Stimulated activated CD4-positive, alpha-beta T cell treated with anti-CD3 and anti-CD28 coated beads, Interleukin-1b, Interleukin-23, amount 100 ng/mL, for 48 hours (primary cell): ENCODE measurements around the gene MKX.
"Not testable (repeated sequence)": the region's sequence is repeated elsewhere in the genome, so short reads cannot be mapped to it uniquely, and the experiment has no call there.

Source experiments
- DNase-seq: peaks from one replicate; pipeline ENCODE4 v3.0.0-alpha.2; 2020

MKX gene

DNA sequence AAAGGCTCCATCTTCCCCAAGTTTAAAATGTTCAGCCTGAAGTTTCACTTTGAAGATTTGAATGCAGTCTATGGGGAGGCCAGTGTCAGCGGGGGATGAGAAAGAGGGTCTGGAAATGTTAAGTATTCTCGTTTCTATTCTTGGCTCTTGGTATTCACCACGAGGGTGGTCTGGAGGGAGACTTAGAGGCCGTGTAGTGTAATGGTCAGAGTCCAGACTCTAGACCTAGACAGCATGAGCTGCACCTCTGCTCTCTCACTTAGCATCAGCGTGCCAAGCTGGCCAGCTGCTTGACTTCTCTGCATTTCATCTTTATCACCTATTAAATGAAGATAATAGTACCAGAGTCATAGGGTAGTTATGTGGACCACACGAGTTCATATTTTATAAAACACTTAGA is 57.9 kb downstream of the MKX start:
- no peak for DNase-seq

DNA sequence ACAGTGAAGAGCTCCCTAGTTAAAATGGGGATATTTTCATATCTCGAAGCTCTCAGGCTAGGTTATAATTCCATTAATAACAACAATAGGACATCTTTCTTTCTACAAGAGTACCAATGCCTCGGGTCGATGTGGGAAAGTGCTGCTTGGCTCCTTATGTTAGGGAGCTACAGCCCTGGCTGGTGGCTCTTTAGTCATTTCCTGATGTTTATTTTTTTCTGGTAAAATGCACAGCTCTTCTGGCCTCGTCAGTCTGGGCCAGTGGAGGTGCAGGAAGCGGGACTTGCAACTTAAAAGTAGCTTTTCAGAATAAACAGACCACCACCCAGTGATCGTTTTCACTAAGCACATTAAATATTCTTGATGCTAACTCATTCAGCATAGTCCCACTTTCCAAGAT is 58.3 kb downstream of the MKX start:
- no peak for DNase-seq

DNA sequence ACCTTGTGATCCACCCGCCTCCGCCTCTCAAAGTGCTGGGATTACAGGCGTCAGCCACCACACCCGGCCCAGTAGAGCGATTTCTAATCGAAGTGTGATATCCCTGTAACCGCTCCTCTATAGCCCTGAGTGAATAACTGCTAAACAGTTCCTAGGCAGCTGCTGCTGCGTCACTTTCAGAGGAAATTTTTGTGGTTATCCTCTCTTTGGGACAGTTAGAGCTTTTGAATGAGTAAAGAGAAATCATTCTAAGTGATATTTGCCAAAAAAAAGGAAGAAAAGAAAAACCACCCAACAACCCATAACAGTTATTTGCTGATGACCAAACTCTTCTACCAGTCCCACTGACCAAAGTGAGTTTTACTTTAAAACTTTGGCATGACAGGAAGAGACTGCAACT is 59.9 kb downstream of the MKX start:
- DNase-seq: no peak

DNA sequence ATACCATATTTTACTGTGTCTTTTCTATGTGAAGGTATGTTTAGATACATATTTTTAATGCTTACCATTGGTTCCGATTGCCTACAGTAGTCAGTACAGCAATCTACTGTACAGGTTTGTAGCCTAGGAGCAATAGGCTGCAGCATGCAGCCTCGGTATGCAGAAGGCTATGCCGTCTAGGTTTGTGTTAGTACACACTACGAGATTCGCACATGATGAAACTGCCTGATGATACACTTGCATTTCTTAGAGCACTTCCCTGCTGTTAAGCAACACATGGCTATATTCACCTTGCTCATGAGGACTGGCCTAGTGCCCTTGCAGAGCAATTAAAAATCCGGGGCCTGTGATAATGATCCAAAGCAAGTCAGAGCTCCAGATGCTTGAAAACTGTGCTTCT is 62.4 kb downstream of the MKX start:
- no peak for DNase-seq

DNA sequence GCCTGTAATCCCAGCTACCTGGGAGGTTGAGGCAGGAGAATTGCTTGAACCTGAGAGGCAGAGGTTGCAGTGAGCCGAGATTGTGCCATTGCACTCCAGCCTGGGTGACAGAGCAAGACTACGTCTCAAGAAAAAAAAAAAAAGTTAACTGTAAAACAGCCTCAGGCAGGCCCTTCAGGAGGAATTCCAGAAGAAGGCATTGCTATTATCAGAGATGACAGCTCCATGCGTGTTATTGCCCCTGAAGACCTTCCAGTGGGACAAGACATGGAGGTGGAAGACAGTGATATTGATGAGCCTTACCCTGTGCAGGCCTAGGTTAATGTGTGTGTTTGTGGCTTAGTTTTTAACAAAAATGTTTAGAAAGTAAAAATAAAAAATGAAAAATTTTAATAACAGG is 63.8 kb downstream of the MKX start:
- DNase-seq: not testable (repeated sequence)

DNA sequence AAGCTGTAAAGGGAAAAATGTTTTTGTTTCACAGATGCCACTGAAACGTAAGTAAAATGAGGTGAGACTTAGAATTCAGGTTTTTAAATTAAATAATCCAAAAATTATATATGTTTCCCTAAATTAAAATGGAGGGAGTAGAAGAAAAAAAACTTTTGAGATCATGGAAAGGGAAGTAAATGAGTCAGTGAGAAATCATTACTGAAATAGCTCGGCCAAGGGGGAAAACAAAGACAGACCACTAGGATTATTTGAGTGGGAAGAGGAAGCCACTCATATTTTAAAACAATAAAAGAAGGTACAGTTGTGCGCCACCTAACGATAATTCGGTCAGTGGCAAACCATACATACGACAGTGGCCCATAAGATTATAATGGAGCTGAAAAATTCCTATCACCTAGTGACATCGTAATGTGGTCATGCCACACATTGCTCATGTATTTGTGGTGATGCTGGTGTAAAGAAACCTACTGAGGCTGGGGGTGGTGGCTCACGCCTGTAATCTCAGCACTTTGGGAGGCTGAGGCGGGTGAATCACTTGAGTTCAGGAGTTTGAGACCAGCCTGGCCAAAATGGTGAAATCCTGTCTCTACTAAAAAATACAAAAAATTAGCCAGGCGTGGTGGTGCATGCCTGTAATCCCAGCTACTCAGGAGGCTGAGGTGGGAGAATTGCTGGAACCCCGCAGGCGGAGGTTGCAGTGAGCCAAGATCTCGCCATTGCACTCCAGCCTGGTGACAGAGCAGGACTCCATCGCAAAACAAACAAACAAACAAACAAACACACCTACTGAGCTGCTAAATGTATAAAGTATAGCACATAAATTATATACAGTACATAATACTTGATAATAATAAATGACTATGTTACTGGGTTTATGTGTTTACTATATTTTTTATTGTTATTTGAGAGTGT is 64.7 kb downstream of the MKX start:
- DNase-seq: peak; percentile 9

DNA sequence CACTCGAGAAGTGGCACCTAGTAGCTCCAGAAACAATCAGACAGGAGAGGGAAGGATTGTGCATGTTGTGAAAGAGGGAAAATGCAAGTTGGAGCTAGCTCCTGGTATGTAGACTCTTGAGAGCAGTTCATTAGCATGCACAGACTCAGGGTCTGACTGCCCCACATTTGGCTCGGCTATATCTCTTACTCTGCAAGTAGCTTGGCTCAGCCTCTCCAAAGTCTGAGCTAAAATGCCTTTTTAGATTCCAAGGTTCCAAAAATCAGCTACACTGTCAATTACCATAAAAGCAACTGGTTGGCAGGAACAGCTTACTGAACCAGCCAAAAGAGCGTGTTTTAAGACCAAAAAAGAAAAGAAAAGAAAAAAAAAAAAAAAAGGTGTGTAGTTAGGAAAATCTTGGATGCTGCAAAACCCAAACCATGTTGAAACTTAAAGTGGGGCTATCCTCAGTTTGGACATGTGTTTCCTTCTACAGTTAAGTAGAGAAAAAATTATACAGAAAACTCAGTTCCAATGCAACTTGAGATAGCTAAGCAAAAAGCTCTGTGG is 65.5 kb downstream of the MKX start:
- DNase-seq: no peak

DNA sequence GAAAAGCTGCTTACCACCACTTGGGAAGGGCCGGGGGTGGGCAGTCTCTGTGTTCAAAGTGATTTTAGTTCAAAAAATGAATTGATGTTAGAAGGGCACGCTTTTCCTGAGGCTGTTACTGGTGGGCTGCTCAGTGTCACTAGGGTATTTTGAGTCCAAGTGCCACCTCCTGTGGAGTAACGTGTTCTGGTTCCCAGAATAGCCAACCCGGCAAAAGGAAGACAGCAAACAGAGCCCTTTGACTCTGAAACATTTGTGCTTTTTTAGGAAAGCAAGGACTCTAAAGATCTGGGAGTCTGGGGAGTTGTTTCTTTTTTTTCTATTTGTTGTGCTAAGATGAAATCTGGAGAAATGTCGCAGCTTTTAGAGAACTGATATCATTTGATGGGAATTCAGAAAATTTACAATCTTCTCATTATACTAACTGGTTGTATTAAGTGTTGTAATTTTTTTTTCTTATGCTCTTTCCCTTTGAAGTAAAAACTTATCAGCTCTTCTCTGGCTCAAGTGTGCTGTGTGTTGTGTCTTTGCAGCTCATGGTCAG is 66.2 kb downstream of the MKX start:
- DNase-seq: no peak

DNA sequence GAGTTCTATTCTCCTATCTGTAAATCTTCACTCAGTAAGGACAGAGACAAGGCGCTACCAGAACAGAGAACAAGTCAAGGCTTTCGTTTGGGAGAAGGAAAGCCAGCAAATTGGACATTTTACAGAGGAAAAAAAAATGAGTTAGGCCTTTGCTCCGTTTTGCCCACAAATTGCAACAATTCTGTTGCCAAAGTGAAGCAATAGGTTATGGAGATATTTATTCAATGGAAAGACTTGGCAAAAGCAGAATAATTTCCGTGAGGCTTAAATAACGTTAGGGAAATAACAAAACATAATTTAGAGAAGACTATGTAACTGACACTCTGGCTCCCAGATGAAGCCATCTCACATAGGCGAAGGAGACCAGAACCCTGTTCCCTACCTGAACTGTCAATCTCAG is 67.5 kb downstream of the MKX start:
- no peak for DNase-seq

DNA sequence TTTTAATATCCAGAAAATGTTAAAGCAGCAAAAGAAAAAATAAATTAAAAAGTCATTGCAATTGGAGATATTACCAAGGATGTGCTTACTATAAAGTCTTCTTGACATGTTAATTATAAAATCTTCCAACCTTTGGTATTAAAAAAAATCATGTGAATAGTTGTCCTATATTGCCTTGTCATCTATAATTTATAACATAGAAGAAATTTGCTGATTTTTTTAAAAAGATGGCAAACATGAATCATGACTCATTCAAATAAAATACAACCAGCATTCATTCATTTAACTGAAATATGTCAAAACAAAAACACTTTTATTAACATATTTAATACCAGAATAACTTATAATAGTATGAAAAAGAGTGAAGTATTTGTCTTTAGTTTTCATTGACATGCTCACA is 72.6 kb downstream of the MKX start:
- DNase-seq: no peak

DNA sequence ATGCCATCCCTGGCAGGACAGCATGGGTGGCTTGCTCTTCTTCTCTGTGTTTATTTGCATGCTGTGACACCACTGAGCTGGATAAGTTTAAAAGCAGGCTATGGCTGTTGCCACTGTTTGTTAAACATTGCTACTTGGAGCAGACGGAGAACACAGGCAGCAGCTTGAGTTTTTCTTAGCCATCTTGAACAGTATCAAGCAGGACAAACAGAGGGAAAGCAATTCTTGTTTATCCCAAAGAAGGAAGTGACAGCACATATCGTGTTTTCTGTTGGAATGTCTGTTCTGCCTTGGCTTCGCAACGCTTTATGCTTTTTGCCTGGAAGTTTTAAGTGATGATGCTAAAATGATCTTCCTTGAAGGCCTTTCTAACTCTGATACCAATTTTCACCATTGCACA is 73.8 kb downstream of the MKX start:
- no peak for DNase-seq

DNA sequence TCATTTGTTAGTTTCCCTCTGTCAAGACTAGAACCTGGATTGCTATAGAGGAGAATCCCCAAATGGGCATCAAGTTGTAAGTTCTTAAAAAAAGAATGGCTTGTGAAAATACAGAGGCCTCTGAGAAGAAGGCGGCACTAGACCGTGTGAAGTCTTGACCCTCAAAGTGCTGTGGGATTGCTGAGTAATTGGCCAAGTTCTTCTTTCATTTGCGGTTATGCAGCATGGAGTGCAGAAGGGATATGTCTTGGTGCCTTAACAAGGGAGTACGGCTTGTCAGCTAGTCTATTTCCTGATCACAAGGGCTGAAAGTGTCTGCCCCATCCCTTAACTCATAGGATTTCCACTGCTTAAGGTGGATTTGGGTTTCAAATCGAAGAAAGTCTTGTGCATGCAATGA is 81.2 kb downstream of the MKX start:
- no peak for DNase-seq

DNA sequence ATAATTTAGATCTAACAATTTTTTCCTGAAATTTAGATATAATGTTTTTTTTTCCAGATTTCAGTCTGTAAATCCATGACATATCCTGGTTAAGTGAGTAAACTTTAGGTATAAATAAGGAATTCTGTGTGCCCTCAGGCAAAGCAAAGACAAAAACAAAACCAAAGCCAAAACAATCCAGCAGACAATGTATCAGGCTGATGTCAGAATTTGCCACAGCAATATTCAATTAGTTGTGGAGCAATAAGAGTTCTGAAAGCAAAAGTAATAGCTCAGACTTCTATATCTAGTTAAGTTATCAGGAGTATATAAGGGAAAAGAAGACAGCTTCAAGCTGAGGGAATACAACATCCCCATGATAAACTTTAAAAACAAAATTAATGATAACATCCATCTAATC is 82.0 kb downstream of the MKX start:
- DNase-seq: no peak

DNA sequence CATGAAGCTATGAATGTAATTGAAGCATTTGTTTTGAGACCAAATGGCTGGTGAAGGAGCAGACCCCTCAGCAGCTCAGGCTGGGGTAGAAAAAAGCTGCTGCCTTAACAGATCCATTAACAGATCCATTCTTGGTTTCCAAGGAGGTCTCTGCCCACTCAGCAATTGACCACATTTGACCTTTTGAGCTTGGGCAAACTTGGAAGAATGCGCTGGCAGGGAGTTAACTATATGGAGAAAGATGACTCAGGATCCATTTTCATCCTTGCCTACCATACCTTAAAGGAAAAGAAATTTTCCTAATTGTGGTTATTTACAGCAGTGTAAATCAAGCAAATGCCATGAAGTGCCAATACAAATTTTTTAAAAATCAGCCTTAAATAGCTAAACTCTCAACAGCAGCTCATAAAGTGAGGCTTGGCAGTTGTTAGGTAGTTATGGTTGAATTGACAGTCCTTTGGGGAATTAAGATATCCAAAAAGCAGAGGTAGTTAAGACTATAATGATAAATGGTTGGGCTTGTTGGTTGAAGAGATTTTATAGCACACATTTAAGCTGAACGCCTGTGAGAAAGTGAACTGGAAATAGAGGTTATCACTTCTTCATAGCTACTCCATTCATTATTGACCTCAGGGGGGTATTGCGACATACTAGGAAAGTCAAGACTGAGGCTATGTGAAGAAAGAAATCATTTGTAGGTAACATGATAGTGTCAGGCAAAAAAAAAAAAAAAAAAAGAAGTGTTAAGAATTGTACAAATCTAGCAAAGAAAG is 83.9 kb downstream of the MKX start:
- DNase-seq: no peak

DNA sequence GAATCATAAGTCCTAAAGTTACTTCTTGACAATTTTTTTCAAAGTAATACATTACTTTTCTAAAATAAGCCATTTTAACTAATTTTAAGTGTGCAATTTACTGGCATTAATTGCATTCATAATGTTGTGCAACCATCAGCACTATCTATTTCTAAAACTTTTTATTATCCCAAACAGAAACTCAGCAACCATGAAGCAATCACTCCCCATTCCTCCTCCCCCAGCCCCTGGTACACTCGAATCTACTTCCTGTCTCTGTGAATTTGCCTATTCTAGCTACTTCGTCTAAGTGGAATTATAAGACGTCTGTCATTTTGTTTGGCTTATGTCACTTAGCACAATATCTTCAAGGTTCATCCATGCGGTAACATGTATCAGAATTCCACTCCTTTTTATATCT is 84.9 kb downstream of the MKX start:
- no peak for DNase-seq

DNA sequence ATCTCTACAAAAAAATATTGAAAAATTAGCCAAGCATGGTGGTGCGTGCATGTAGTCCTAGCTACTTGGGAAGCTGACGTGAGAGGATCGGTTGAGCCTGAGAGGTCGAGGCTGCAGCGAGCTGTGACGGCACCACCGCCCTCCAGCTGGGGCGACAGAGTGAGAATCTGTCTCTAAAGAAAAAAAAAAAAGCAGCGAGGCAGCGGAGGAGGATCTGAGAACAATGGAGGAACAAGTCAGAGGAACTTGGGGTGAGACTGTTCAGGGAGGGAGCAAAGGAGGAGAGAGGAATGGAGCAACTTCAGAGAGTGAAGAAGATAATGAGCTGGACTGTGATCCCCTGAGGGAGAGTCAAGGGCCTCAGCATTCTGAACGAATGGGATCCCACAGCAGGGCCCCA is 85.4 kb downstream of the MKX start:
- DNase-seq: no peak

DNA sequence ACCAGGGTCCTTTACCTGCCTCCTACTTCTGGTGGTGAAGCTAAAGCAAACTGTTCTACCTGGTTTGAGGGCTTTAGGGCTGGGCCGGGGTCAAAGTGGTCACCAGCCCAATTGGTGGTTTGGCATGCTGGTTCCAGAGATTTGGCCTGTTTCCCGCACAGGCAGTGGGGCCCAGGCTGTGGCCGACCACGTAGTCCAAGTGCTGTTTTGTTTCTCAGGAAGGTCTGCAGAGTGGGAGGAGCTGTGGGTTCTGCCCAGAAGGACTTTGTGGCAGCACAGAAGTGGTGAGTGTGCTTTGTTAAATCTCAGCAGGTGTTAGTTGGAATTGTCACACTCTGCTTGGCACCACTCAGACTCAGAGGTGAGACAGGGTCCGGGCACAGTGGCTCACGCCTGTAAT is 85.8 kb downstream of the MKX start:
- DNase-seq: no peak

DNA sequence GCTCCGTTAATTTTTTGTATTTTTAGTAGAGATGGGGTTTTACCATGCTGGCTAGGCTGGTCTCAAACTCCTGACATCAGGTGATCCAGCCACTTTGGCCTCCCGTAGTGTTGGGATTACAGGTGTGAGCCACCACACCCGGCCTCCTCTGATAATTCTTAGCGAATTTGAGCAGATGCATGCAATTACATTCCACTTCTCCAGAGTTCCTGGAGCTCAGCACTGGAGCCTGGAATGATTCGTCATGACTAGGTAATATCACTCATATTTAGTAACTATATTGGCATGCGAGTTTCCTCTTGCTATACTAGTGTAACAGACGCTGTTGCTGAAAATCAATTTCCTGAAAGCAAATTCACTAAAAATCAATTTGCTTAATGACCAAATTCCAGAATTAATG is 86.8 kb downstream of the MKX start:
- DNase-seq: no peak

DNA sequence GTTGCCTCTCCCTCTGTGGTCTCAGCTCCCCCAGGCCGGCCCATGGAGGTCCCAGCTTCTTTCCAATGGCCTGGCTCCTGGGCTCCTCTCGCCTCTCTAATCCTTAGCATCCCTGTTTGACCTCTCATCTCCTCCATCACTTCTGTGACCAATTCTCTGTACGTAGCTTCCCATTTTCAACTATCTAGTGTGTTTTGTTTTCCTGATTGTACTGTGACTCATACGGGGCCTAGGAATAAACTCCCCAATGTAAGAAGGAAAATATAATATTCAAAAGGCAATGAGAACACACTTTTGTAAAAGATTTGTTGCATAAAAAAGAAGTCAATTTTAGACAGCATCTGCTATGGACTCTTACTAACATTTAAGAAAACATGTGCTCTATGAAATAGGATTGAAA is 90.3 kb downstream of the MKX start:
- no peak for DNase-seq

DNA sequence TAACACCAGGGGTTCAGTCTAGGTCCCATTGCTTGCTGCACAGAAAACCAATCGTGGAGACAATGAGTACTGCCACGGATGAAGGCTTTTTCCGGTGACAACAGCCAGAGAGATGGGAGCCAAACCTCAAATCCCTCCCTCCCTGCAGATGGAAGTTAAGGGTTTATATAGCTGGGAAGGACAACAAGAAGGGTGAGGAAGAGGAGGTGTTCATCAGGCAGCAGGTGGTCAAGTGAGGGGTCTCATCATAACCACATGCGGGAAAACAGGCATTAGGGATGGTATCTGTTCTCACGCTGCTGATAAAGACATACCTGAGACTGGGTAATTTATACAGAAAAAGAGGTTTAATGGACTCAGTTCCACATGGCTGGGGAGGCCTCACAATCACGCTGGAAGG is 91.3 kb downstream of the MKX start:
- DNase-seq: no peak

DNA sequence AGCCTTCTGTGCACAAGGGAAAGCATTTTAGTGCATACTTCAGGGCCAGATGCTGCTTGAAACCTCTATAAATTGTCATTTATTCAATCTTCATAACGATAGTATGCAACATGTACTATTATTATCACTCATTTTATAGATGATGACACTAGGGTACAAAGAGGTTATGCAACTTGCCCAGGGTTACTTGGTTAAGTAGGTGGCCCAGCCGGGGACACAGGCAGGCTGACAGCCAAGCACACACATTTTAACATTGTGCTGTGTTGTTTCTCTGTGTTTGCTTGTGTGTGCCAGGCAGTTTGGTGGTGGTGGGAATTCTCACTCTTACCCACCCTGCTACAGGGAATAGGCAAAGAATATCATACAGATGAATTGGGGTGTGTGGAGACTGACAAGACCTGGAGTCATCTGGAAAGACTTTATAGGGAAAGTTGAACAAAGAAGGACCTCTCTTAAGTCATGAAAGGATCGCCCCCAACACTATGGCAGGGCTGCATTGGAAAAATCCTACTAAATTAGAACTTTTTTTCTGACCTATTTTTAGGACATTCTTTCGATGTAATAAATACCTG is 98.9 kb downstream of the MKX start:
- no peak for DNase-seq

DNA sequence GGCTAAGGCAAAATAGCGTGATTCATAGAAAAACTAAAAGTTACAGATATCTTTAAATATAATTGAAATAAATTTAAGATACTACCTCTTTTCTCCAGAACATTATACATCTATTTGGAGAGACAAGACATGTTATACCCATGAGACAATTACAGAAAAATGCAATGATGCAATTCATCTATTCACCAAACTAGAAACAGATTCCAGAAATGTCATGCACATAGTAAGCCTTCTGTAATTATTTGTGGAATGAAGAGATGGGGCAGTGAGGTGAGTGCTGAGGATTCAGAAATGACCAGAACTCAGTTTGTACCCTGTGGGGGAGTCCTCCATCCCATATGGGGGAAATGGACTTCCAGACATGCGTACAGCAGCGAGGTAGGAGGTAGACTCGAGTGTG is 99.4 kb downstream of the MKX start:
- DNase-seq: no peak

DNA sequence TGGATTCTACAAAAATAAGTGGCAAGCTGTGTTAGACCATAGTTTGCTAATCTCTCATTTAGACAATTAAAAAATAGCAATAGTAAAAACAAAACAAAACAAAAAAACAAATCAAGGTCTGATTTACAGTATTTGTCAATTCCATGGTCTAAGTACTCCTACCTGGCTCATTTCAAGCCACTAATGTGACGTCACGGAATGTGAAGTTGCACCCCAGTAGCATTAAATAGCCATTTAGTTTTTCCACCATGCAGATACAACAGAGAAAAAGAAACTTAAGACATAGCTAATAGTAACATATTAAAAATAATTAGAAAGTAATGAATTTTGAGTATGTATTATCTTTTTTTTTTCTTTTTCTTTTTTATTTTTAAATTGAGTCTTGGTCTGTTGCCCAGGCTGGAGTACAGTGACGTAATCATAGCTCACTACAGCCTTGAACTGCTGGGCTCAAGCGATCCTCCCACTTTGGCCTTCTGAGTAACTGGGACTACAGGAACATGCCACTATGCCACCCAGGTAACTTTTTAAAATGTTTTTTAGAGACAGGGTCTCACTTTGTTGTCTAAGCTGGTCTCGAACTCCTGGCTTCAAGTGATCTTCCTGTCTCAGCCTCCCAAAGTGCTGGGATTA is 101.2 kb downstream of the MKX start:
- DNase-seq: no peak
